NCI-H2196 (cell line): ENCODE measurements around the gene KRT6A.
"Not testable (repeated sequence)": the region's sequence is repeated elsewhere in the genome, so short reads cannot be mapped to it uniquely, and the experiment has no call there.

Experiments
- DNase-seq: peaks from one replicate; lab custom pipeline; 2025; ENCODE audit not compliant: unreplicated experiment; lab: John Stamatoyannopoulos, UW

KRT6A gene

DNA sequence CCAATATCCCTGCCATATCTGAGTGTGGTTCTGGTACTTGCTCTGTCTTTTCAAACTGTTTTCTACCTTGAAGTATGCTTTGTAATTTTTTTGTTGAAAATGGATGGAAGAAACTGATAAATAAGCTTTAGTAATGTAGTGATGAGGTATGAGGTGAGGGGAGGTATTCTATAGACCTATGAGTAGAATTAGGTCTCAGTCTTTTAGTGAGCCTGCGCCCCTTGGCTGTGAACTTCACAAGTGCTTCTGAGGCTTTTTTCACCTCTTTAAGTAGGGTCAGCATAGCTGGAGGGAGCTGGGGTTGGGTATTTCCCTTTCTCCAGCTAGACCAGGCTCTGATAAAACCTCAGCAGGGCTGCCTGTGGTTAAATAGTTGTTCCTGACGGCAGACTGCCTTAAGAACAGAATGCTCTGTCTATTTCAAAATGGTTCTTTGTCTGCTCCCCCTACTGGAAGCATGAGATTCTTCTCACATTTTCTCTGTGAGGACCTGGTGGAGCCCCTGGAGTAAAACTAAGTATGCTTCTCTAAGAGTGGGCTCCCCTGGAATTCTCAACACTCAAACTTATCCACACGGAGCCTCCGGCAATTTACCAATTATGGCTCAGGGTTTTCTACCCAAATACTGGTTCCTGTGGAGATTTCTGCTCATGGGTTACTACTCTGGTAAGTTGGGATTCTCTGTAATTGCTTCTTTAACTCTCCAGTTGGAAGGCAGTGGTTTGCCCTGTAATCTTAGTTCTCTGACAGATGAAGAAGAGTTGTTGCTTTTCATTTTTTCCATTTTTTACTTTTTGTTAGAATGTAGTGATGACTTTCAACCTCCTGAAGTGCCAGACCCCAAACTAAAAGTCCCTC is 14.0 kb upstream of the KRT6A start:
- DNase-seq = peak; percentile 14

DNA sequence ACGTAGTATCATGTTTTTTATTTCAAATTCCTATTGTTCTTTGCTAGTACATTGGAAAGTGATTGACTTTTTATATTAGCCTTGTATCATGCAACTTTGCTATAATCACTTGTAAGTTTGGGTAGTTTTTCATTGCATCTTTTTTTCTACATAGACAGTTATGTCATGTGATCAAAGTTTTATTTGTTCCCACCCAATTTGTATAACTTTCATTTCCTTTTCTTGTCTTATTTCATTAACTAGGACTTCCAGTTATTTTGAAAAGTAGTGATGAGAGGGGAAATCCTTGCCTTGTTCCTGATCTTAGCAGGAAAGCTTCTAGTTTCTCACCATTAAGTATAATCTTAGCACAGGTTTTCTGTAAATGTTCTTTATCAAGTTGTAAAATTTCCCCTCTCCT is 9.8 kb upstream of the KRT6A start:
- no peak for DNase-seq

DNA sequence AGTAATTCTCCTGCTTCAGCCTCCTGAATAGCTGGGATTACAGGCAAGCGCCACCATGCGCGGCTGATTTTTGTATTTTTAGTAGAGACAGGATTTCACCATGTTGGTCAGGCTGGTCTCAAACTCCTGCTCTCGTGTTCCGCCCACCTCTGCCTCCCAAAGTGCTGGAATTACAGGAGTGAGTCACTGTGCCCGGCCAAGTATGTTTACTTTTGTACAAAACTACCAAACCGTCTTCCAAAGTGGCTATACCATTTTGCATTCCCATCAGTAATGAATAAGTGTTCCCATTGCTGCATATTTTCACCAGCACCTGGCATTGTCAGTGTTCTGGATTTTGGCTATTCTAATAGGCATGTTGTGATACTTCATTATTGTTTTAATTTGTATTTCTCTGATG is 8.4 kb upstream of the KRT6A start:
- no peak for DNase-seq

DNA sequence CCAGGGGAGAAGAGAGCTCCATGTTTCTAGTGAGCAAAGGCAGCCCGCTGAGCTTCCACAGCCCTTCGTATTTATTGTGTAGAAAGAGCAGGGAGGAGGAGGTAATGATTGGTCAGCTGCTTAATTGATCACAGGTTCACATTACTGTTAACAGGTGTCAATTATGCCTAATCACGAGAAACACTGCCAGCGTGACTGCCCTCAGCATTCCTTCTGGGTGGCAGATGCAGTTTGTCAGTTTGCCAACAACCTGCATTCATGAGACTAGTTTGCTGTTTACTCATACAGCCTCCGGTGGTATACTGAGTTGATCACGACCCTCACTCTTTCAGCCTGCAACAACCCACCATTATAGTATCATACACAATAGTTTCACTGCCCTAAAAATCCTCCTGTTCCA is 7.5 kb upstream of the KRT6A start:
- not testable (repeated sequence) for DNase-seq

DNA sequence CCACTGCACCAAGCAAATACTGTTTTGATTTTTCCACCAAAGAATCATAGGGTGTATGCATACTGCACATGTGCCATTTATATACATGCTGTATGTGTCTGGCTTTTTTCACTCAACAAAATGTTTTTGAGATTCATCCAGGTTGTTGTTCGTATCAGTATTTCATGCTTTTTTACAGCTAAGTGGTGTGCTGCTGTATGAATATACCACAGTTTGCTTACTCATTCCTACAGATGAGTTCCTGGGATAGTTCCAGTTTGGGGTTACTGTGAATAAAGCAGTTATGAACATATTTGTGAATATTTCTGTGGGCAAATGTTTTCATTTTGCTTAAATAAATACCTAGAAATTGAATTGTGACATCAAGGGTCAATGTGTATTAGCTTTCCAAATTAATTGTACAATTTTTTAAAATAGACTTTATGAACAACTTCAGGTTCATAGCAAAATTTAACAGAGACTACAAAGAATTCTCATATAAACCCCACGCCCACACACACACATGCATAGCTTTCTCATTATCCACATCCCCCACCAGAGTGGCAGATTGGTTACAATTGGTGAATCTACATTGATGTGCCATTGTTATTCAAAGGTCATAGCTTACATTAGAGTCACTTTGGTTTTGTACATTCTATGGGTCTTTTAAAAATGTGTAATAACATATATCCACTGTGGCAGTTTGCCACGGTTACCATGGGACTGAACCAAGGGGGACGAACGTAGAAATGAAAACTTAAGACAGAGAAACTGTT is 6.9 kb upstream of the KRT6A start:
- DNase-seq = no peak

DNA sequence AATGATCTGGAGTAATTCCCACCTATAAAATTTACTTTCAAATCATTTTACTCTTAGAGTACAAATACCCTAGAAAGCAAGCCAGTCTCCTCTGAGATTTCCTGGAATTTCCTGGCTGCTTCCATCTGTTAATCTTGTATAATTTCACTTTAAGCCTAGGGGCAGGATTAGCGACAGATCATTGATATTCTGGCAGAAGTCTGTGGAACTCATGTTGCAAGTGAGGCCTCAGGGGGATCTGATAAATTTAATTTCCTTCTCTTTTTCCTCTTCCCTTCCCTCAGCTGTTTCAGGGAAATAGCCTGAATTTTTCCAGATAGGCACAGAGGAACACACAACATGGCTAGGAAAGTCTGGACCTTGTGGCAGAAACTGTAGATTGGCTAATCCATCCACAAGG is 5.9 kb upstream of the KRT6A start:
- no peak for DNase-seq

DNA sequence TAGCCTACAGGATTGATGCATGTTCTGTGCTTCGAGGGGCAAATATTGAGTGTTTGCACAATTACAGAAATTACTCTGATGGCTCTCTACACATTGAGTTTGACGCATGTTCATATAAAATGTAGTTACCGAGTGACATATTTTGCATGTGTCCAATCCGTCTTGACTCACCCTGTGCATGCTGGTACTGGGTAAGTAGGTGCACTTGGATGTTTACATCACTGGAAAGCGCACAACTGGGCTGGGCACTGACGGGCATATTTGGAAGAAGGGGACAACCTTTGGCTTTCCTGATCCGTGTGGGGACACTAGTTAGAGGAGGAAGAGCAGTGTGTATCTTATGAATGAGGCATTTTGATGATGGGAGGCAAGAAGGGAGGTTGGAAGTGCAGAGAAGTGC is 4.9 kb upstream of the KRT6A start:
- DNase-seq = no peak

DNA sequence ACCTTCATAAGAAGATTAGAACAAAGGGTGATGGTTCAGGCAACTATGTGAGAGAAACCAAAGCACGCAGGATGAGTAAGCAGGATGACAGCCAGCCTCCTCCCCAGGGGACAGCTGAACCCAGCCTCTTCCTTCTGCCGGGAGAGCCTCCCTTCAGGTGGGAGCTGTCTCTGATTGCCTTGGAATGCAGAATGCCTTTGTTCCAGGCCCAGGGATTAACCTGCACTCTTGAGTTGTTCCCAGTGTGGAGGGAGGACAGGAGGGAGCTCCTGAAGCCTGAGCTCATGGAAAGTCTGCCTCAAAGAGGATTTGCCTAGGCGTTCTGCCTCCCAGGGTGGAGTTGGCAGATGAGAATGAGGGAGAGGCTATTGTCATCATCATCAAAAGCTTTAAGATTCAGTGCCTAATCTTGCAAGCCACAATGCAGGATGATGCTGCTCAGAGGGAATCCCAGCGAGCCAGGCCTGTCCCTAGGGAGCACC is 3.6 kb upstream of the KRT6A start:
- DNase-seq = no peak

DNA sequence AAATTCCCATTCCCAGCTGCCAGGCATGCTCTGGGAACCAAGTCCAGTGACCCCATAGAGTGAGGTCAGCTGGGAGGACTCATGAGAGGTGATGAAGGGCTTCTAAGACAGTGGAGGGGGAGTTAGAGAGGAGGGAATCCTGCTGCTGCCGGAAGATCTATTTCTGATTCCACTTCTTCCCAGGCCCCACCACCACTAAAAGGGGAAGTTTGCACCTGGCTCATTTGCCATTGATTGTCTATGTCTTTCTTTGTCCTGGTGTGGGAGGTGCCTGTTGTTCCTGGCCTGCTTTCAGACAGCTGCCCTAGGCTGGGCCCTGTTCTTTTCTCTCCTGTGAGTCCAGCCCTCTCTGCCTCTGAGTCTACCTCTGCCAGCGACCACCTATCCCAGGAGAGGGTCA is 3.0 kb upstream of the KRT6A start:
- peak; percentile 48 for DNase-seq

DNA sequence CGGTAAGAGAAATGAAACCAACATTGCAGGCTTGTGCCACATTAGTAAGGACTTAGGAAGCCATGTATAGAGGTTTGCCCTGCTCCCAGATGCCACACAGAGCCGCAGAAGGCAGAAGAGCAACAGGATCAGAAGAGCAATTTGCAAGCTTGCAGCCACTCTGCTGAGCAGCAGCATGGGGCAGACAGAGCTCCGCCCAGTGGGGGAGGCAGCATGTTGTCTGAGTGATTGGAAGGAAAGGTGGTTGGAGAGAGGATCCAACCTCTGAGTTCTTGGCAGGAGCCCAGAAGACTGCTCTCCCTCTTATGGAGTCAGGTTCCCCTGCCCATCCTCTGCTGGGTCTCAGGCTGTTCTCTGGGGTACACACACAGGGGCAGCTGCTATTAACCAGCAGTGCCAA is 2.3 kb upstream of the KRT6A start:
- peak; percentile 77 for DNase-seq

DNA sequence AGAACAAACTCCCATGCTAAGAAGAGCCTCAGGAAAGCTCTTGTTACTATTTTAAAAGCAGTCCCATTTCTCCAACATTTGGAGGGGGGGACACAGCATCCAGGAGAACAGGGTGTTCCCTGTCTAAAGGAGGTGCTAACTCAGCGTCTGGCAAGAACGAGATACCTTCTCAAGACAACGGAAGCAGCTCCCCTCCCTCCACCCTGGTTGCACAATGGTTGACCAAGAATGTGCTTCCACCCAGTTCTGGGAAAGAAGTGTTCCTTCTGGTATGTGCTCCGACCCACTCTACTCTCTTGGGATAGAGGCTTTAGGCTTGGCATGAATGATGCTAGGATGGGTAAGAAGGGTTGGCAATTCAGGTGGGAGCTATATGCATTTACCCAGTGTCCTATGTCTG is 1.5 kb upstream of the KRT6A start:
- DNase-seq = no peak

DNA sequence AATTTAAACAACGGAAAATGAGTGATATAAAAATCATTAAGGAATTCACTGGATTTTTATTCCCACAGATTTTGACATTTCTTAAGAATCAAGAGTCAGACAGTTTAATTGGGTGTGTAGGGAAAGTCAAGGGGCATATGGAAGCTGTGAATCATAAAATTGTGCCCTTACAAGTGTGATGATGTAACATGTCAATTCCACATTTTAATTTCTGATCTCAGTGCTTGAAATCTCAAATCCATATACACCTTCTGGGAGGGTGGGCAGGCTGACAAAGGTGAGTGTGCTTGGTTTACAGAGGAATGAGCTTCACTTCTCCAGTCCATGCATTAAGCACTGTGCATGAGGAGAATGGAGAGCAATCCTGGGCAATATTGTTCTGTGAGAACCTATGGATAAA is 1.0 kb upstream of the KRT6A start:
- DNase-seq = no peak

DNA sequence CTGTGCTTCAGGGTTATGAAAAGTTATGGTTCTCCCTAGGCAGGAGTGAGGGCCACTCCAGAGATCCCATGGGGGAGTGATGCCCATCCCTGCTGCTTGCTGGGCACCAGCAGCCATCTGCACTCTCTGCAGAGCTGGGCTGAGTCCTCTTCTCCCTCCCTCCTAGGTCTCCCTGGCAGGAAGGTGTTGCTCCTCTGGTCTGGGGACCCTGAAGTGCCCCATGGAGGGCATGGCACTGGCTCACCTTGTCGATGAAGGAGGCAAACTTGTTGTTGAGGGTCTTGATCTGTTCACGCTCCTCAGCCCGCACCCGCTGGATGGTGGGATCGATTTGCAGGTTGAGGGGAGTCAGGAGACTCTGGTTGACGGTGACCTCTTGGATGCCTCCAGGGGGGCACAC is 652 bp downstream of the KRT6A start:
- DNase-seq = not testable (repeated sequence)

DNA sequence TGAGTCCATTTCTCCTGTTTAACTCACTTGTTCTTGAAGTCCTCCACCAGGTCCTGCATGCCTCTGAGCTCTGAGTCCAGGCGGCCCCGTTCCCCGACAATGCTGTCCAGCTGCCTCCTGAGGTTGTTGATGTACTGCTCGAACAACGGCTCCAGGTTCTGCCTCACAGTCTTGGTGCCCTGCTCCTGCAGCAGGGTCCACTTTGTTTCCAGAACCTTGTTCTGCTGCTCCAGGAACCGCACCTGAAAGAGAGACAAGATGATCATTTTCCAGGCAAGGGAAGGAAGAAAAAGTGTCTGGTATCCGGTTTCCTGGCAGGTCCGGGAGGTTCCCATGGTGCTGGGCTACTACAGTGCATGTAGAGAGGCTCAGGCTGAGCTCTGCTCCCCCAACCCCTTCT is 1.6 kb downstream of the KRT6A start:
- not testable (repeated sequence) for DNase-seq

DNA sequence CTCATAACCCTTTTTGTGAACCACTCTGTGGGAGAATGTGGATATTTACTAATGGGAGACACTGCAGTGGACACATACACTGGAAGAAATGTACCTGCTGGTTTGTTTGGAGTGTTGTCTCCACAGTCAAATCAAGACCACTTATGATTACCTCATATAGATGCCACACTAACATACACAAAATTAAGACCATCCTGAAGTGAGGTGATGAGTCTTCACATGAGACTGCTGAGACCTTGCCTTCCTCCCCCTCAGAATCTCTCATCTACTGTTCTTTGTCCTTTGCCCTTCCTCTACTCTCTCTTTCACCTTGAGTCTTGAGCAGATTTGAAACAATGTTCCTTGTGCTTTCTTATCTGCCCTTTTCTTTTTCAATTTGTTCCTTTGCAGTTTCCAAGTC is 4.3 kb downstream of the KRT6A start:
- DNase-seq = no peak

DNA sequence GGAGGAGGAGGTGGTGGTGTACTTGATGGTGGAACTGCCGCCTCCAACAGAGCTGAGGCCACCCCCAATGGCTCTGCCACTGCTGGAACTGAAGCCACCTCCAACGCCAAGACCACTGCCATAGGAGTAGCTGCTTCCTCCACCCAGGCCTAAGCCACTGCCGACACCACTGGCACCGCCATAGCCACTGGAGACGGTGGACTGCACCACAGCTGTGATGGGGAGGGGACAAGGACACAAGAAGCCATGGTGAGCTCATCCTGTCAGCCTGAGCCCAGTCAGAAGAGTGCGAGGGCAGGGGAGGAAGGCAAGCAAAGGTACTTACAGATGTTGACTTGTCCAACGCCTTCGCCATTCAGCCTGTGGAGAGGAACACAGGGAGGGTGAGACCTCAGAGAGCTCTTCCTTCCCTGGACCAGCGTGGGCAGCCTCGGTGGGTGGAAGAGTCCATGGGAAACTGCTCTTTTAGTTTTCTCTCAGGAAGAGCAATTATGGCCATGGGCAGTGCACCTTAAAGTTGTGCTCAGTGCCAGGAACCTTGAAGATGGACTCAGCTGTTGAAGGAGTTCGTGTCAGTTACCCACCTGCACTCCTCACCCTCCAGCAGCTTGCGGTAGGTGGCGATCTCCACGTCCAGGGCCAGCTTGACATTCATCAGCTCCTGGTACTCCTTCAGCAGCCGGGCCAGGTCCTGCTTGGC is 5.2 kb downstream of the KRT6A start:
- DNase-seq = not testable (repeated sequence)

DNA sequence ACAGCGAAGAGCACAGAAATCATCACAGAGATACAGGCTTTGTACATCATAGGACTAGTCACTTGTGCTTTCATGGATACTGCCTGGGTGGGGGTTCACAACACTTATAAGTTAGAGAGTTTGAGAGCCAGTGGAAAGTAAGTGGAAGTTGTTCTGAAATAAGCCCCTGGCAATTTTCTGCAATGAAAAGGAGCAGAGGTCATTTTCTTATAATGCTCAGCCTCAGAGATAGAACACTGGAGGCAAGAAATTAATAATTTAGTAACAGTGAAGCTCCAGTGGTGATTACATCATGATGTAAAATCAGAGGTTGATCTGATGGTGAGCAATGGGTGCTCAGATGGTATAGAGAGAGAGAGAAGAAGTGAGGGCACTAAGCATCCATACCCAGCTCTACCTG is 5.8 kb downstream of the KRT6A start:
- no peak for DNase-seq

DNA sequence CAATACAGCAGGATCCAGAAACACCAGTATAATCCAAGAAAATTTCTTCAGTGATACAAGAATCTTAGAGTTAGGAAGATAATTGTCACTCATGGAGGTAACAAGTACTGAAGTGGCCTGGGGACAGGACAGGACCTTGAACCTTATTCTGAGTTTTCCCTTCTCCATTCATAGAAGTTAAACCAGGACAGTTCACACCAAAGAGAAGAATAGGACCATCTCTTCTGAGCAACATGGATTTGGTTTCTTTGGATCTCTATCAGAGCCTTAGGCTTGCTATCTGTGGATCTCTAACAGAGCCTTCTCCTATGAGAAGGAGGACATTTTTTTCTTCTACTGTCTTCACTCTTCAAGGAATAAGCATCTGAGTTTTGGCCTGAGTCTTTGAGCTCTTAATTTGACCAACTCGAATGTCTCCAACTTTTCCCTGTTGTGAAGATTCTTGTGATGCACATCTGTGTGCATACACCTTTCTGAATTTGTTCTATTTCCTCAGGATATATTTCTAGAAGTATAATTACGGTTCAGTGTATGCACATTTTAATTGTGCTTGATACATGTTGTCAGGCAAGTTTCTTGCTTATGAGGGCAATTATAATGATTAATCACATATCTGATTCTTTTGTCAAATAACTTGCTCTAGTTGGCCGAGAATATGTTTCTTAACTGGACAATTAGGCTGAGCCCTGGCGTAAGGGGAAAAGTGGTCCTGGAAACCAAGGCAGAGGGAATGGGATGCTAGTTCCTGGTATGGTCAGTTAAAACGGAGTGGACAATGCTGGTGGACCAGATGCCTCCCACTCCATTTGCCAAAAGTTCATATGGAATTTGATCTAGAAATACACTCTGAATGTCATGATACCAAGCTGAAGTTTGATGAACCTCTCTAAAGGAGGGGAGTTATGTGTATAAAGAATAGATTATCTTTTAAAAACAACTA is 6.6 kb downstream of the KRT6A start:
- no peak for DNase-seq

DNA sequence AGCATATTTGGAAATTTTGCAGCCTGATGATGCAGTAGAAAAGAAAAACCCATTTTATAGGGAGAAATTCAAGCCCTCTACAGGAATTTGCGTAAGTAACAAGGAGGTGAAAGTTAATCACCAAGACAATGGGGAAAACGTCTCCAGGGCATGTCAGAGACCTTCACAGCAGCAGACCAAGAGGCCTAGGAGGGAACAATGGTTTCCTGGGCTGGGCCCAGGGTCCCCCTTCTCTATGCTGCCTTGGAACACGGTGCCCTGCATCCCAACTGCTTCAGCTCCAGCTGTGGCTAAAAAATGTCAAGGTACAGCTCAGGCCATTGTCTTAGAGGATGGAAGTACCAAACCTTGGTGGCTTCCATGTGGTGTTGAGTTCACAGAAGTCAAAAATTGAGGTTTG is 13.0 kb downstream of the KRT6A start:
- DNase-seq = no peak

DNA sequence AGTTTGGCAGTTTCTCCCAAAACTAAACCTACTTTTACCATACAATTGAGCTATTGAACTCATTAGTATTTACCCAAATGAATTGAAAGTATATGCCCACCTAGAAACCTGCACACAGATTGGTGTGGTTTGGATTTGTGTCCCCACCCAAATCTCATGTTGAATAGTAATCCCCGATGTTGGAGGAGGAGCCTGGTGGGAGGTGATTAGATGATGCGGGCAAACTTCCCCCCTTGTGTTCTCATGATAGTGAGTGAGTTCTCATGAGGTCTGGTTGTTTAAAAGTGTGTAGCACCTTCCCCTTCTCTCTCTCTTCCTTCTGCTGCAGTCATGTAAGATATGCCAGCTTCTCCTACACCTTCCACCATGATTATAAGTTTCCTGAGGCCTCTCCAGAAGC is 15.4 kb downstream of the KRT6A start:
- no peak for DNase-seq

DNA sequence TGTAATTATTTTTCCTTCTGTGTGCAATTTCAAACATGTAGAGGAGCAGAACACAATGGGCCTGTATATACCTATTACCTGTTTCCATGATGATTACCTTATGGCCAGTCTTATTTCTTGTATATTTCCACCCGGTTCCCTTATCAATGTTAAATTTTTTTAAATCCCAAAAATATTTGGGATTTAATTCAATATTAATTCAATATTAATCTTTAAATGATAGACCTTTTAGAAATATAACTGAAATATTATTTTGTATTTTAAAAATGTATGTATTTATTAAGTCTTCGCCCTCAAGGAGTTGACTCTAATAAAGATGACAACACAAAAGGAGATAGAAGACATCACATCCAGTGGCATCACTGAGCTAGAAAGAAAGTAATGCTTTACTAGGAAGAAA is 18.8 kb downstream of the KRT6A start:
- DNase-seq = no peak
